NT2/D1 (cell line): Measurements from ENCODE around the gene NRARP.

ENCODE experiments used
- SUZ12 ChIP-seq: IDR thresholded peaks from 2 replicates; pipeline ENCODE4 v1.6.1; 2011; ENCODE audit not compliant: insufficient read length, insufficient read depth; ENCODE audit errors: extremely low read depth
- YY1 ChIP-seq: IDR thresholded peaks from 2 replicates; pipeline ENCODE4 v1.6.1; 2011; ENCODE audit not compliant: insufficient read length, insufficient read depth

- no peak for TF ChIP-seq SUZ12
- TF ChIP-seq YY1, result no peak
These were observed 24.5 kb upstream of the NRARP start for GRCh38 chr9:137326445-137327065.
